ENCODE measurements around the gene ITGAL.
A peak's percentile ranks its signal among the peaks of the same experiment; 100 is the strongest.
"Not testable (repeated sequence)": the region's sequence is repeated elsewhere in the genome, so short reads cannot be mapped to it uniquely, and the experiment has no call there.

Gene ITGAL

GRCh38 chr16:30493941-30494488 lies 21.5 kb downstream of the ITGAL start:
- no peak for DNase-seq

GRCh38 chr16:30494709-30495108 lies 22.2 kb downstream of the ITGAL start:
- no peak for DNase-seq

GRCh38 chr16:30499284-30499683 lies 26.7 kb downstream of the ITGAL start:
- no peak for DNase-seq

GRCh38 chr16:30503403-30504296 lies 31.1 kb downstream of the ITGAL start:
- DNase-seq: no peak

GRCh38 chr16:30509081-30509765 lies 36.7 kb downstream of the ITGAL start:
- DNase-seq: no peak

GRCh38 chr16:30510376-30510938 lies 37.9 kb downstream of the ITGAL start:
- no peak for DNase-seq

- no peak for DNase-seq
These were observed 39.0 kb downstream of the ITGAL start for GRCh38 chr16:30511509-30511908.

- DNase-seq: no peak
These were observed 42.7 kb downstream of the ITGAL start for GRCh38 chr16:30515275-30515674.

GRCh38 chr16:30518552-30518951 lies 46.0 kb downstream of the ITGAL start:
- DNase-seq: no peak

- no peak for DNase-seq
These were observed 46.8 kb downstream of the ITGAL start for GRCh38 chr16:30519120-30520049.

GRCh38 chr16:30521476-30521872 lies 48.9 kb downstream of the ITGAL start:
- DNase-seq: no peak

GRCh38 chr16:30521873-30522641 lies 49.5 kb downstream of the ITGAL start:
- no peak for DNase-seq

- DNase-seq: not testable (repeated sequence)
These were observed 50.3 kb downstream of the ITGAL start for GRCh38 chr16:30522702-30523463.

GRCh38 chr16:30523768-30524574 lies 51.4 kb downstream of the ITGAL start:
- no peak for DNase-seq

GRCh38 chr16:30524575-30525568 lies 52.3 kb downstream of the ITGAL start:
- DNase-seq: no peak

GRCh38 chr16:30525844-30526136 lies 53.2 kb downstream of the ITGAL start:
- peak; percentile 26 to 31 for DNase-seq

GRCh38 chr16:30526137-30526822 lies 53.7 kb downstream of the ITGAL start, which contains the start of gene ZNF768:
Gene ZNF768 (minus strand): TSS chr16:30526566. CDS start chr16:30526413, 153 bp downstream.
- peak in 1 of 2 donors; percentile 8 for DNase-seq

Data from inflammatory macrophage (primary cell).